Cardiac fibroblast (primary cell): ENCODE data around the gene PPP2R5E.

Source experiments
- DNase-seq, 2 donors: peaks; one replicate each; pipeline versions ENCODE4 v3.0.0 to v3.0.0-alpha.2; 2010; ENCODE audit warnings: low read depth in 2 of 2
- H3K4me3 ChIP-seq, 2 donors: replicated peaks in 1 of 2; 1 replicate in 1 of 2; 2 replicates in 1 of 2; pipeline ENCODE4 v1.5.1; 2011; ENCODE audit warnings: low read depth in 2 of 2, low read length in 2 of 2, mild to moderate bottlenecking in 2 of 2, moderate library complexity in 1 of 2
- TF ChIP-seq, protein P1 (sequence below): IDR thresholded peaks from one replicate; pipeline ENCODE4 v1.5.1; 2011; ENCODE audit warnings: low read depth, mild to moderate bottlenecking, low read length, inconsistent platforms

PPP2R5E gene

DNA sequence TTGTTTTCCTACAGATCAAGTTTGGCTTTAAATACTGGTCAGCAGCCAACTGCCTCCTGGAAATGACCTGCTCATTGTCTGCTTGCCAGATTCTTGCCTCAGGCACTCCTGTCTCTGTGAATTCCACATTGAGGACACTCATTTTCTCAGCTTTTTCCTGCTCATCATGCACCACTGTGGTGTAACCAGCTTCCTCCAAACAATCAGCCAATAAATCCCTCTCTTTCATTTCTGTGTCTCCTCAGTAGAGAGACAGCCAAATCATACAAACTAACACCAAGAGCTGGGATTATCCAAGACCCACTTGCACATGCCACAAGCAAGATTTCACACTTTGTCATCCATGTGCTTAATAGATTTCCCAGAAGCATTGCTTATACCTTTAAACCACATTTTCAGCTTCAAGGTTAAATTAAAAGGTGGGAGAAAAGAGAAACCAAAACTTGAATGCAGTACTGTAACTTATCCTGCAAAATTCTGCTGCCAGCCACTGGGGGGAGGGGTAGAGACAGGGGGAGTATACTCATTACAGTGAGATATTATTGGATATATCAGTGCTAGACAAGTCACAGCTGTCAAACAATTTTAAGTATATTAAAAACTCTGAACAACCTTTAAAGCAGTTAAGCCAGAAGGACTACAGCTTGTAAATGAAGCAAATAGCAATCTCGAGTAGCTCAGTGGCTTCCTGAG lies 105.0 kb downstream of the PPP2R5E start:
- TF ChIP-seq, protein P1, sequence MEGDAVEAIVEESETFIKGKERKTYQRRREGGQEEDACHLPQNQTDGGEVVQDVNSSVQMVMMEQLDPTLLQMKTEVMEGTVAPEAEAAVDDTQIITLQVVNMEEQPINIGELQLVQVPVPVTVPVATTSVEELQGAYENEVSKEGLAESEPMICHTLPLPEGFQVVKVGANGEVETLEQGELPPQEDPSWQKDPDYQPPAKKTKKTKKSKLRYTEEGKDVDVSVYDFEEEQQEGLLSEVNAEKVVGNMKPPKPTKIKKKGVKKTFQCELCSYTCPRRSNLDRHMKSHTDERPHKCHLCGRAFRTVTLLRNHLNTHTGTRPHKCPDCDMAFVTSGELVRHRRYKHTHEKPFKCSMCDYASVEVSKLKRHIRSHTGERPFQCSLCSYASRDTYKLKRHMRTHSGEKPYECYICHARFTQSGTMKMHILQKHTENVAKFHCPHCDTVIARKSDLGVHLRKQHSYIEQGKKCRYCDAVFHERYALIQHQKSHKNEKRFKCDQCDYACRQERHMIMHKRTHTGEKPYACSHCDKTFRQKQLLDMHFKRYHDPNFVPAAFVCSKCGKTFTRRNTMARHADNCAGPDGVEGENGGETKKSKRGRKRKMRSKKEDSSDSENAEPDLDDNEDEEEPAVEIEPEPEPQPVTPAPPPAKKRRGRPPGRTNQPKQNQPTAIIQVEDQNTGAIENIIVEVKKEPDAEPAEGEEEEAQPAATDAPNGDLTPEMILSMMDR, result peak; percentile 11
- DNase-seq, result peak; percentile 97 to 98
- peak overlapping the region; percentile 6 to 34 for H3K4me3 ChIP-seq

DNA sequence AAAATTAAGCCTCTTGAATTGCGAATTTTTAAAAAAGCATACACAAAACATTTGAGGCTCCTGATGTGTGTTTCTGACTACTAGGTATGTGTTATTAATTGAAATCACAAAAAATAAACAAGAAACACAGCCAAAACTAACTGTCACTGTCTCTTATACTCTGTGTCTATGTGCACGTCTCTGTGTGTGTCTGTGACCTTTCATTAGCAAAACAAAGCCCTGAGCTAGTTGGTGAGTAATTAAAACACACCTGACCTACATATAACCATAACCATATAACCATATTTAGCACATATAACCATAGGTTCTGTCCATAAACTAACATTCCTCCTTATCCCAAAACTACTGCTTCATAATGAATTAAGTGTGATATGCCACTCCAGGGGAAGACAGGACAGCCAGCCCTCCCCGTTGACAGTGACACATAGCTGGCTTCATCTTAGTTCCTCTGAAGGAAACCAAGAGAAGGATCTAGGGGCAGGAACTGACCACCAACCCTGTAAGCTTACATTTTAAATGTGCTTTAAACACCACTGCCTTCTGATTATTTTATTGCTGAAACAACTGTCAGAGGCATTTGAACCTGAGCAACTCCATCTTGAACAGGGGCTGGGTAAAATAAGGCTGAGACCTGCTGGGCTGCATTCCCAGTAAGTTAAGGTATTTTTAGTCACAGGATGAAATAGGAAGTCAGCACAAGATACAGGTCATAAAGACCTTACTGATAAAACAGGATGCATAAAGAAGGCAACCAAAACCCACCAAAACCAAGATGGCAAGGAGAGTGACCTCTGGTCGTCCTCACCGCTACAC lies 106.7 kb downstream of the PPP2R5E start:
- TF ChIP-seq, protein P1, result no peak
- no peak for DNase-seq
- H3K4me3 ChIP-seq, result no peak overlapping the region

DNA sequence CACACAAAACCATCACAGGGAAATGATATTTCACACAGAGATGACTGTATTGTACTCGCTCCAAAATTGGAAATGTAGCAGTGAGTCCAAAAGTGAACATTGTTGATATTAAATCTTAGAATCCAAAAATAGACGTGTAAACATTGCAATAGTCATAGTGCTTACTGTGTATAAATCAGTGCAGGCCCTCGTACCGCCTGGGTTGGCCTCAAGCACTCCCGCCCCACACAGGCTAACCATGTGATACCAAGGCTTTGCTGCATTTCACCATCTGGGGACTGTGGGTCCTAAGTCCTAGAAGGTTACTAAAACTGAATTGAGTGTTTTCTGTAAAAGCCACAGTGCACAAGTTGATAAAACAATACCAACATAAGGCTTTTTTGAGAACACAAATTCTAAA lies 107.3 kb downstream of the PPP2R5E start:
- peak; percentile 73 to 81 for DNase-seq
- H3K4me3 ChIP-seq, result no peak overlapping the region

DNA sequence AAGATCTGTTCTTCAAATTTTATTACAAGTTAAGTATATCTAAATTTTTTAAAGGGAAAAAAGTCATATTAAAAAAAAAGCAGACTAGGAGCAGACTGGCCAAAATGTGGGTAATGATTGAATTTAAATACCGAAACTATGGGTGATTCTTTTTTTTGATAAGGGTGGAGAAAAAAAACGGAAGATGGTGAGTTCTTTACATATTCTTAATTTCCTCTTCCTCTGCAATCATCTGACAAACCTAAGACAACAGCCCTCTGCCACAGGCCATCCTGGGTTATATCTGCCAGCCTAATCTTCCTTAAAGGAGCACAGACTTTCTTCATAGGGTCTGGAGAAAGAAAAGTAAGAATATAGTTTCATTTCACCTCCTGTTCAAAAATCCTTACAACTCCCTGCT lies 108.0 kb downstream of the PPP2R5E start:
- TF ChIP-seq, protein P1, result no peak
- H3K4me3 ChIP-seq, result no peak overlapping the region
- DNase-seq, result no peak

More for the DNA sequence above, 107.3 kb downstream of the PPP2R5E start:
- TF ChIP-seq, protein P1, result no peak

DNA sequence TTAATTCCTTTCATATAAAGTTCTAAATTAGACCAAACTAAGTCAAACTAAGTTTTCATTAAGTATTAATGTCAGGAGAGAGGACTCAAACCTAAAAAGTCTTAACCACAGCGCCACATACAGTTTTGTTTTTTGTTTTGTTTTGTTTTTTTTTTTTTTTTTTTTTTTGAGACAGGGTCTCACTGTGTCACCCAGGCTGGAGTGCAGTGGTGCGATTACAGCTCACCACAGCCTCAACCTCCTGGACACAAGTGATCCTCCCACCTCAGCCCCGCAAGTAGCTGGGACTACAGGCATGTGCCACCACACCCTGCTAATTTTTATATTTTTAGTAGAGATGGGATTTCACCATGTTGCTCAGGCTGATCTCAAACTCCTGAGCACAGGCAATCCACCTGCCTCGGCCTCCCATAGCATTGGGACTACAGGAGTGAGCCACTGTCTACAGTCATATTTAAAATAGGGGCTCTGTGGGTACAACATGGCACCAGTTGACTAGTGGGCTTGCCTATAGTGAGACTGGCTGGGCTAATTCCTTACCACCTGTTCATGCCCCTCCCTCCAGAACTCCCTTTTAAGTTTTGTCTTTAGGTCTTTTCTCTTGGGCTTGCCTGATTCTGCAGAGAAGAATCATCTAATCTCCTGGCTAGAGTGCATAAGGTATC lies 110.2 kb downstream of the PPP2R5E start:
- TF ChIP-seq, protein P1, result no peak
- no peak for DNase-seq

DNA sequence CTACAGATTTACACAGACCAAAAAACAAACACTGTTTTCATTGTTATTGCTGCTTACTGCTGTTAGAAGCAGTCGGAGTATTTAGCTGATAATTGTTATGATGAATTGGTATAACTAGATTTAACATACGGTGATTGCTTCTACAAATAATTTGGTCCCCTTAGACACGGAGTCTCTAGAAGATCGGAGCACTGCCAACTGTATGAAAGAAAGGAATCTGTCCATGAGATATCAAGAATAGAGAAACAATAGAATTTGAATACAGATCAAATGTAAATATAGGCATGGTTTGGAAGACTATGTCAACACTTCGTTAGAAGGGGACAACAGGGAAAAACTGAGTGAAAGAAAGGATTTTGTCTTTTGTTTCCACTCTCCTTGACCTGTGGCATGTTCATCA lies 110.9 kb downstream of the PPP2R5E start:
- no peak overlapping the region for H3K4me3 ChIP-seq
- DNase-seq, result no peak
- TF ChIP-seq, protein P1, result no peak

More for the DNA sequence above, 110.2 kb downstream of the PPP2R5E start:
- no peak overlapping the region for H3K4me3 ChIP-seq
